ENCODE measurements around the gene DLL1.

DLL1 gene

DNA sequence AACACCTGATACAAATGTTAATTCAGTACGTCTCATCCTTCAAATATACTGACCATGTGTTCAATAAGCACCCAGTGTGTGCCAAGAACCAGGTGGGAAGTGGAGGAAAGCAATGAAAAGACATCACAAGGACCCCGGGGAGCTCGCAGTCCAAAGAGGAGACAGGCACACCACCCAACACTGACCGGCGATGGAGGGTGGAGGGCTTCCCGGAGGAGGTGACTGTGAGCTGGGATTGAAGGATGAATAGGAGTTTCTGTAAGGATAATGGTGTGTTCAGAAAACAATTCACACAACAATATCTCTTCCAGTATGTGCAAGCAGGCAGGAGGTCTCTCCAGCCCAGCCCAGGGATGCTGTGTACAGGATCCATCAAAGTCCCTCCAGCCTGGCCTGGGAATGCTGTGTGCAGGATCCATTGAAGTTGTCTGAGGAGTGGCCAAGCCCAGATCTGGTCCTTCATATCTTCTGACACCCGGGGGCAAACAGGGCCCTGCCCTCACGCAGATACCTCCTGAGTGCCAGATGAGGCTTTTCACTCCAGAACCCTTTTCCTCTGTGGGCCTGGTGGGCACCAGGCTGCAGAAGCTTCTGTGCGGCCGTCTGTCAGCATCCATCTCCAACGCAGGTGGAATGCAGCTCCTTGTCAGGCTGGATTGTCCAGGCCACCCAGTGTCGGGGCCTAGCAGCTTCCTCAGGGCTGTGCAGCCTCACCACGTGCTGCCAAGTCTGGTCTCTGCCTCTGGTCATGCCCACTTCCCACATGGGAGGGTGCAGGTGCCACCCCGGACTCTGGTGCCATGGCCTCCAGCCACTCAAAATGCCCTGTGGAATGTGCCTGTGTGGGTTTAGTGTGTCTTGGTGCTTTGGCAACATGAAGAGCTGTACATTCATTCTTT is 36.3 kb downstream of the DLL1 start:
- no peak for DNase-seq (ENCODE audit: low read depth in 2 of 2)
- TF ChIP-seq, protein P1, sequence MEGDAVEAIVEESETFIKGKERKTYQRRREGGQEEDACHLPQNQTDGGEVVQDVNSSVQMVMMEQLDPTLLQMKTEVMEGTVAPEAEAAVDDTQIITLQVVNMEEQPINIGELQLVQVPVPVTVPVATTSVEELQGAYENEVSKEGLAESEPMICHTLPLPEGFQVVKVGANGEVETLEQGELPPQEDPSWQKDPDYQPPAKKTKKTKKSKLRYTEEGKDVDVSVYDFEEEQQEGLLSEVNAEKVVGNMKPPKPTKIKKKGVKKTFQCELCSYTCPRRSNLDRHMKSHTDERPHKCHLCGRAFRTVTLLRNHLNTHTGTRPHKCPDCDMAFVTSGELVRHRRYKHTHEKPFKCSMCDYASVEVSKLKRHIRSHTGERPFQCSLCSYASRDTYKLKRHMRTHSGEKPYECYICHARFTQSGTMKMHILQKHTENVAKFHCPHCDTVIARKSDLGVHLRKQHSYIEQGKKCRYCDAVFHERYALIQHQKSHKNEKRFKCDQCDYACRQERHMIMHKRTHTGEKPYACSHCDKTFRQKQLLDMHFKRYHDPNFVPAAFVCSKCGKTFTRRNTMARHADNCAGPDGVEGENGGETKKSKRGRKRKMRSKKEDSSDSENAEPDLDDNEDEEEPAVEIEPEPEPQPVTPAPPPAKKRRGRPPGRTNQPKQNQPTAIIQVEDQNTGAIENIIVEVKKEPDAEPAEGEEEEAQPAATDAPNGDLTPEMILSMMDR (IDR thresholded peaks at IDR 0.05; ENCODE audit: low read depth, low read length), result no peak
- H3K4me3 ChIP-seq (replicated peaks in 1 of 2; ENCODE audit: low read depth in 2 of 2, low read length in 2 of 2), result no peak overlapping the region

DNA sequence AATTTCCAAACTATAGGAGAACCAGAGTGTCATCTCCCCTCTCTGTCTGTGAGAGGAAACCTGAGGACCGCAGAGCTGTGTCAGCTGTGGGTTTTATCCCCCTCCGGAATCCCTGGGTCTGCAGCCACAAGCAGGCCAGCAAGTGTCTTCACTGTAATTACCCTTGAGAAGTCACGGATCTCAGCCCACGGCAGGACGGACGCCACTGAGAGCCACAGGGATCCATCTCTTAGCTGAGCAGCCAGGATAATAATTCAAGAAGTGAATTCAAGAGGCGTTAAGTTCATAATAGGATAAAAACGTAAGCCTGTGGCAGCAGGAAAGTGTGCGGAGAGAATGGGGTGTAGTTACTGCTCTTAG is 37.0 kb downstream of the DLL1 start:
- no peak for DNase-seq (ENCODE audit: low read depth in 2 of 2)
- no peak overlapping the region for H3K4me3 ChIP-seq (replicated peaks in 1 of 2; ENCODE audit: low read depth in 2 of 2, low read length in 2 of 2)
- TF ChIP-seq, protein P1 (IDR thresholded peaks at IDR 0.05; ENCODE audit: low read depth, low read length), result no peak

DNA sequence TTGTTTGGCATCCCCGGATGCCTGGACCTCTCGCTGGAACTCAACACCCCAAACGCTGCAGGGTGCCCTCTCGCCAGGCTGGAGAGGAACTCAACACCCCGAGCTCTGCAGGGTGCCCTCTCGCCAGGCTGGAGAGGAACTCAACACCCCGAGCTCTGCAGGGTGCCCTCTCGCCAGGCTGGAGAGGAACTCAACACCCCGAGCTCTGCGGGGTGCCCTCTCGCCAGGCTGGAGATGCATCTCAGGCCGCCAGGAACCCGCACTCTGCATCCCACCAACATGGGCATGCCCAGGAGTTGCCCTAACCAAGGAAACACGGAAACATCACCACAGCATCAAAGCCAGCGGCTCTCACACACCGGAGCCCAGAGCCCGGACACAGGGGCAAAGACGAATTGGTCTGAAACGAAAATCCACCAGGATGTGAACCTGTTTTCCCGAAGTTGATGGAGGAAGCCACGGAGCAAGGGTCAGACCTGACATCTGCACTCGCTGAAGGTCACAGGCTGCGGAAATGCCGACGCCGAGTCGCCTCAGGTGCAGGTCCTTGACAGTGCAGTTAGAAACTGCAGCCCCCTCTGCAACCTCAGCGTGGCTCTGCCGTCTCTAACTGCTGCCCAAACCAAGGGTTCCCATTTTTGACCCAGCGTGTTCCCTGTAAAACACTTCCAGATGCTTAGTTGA is 37.5 kb downstream of the DLL1 start:
- no peak for DNase-seq (ENCODE audit: low read depth in 2 of 2)
- TF ChIP-seq, protein P1 (IDR thresholded peaks at IDR 0.05; ENCODE audit: low read depth, low read length), result no peak
- H3K4me3 ChIP-seq (replicated peaks in 1 of 2; ENCODE audit: low read depth in 2 of 2, low read length in 2 of 2), result no peak overlapping the region

DNA sequence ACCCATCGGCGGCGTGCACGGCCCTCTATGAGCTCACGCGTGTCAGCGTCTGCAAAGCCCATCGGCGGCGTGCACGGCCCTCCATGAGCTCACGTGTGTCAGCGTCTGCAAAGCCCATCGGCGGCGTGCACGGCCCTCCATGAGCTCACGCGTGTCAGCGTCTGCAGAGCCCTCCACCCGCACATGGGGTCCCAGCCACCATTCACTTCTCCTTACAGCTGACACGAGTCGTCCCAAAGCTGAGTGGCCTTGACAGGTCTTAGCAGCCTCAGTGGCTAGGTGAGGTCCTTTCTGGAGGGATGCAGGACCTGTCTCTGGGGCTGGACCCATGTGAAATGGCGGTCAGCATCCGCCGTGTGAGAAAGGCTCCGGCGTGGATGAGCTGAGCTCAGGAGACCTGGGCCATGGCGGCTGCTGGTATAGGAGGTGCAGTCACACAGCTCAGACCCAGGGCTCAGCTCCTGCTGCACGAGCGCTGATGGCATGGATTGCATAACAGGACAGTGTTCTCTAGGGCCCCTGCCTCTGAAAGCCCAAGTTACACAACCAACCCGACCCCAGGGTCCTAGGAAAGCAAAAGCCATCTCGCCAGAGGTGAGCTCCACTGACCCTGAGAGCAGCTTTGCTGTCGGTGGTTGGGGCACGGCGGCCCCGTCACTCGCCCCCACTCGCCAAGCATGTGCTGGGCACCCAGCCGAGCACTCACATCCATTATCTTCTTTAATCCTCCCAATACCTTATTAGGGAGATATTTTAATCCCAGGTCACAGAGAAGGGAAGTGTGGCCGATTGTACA is 38.9 kb downstream of the DLL1 start:
- TF ChIP-seq, protein P1 (IDR thresholded peaks at IDR 0.05; ENCODE audit: low read depth, low read length), result no peak
- no peak for DNase-seq (ENCODE audit: low read depth in 2 of 2)
- no peak overlapping the region for H3K4me3 ChIP-seq (replicated peaks in 1 of 2; ENCODE audit: low read depth in 2 of 2, low read length in 2 of 2)

DNA sequence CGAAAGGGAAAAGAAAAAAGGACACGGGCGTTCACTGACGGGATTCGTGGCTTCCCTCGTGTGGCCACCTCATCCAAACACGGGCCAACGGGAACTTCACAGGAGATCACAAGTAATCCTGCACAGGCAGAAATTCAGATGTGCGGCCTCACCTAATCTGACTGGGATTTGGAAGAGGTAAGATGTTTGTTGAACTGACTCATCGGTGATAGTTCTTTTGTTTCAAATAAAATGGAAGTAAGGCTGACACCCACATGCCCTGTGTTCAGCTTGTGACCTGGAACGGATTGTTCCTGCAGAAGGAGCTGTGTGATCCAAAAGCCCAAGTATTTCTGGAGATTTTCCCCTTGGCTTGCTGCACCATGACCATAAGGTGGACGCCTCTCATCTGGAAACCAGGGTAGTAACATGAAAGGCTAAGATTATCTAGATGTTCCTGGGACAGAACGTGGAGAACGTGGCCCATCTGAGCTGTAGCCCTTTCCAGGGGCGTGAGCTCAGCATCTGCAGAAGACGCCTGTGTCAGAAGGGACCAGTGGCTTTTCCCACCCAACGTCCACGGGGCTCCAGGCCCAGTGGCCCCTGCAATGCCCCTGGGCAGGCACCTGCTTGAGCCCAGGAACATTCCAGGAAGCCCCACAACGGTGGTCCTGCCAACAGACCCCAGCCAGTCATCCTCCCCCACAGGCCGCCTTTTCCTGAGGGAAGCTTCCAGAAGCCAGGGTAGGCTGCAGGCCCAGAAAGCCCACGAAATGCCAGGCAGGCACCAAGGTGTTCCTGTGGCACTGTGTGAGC is 39.7 kb downstream of the DLL1 start:
- no peak overlapping the region for H3K4me3 ChIP-seq (replicated peaks in 1 of 2; ENCODE audit: low read depth in 2 of 2, low read length in 2 of 2)
- DNase-seq (ENCODE audit: low read depth in 2 of 2), result no peak
- TF ChIP-seq, protein P1 (IDR thresholded peaks at IDR 0.05; ENCODE audit: low read depth, low read length), result no peak

DNA sequence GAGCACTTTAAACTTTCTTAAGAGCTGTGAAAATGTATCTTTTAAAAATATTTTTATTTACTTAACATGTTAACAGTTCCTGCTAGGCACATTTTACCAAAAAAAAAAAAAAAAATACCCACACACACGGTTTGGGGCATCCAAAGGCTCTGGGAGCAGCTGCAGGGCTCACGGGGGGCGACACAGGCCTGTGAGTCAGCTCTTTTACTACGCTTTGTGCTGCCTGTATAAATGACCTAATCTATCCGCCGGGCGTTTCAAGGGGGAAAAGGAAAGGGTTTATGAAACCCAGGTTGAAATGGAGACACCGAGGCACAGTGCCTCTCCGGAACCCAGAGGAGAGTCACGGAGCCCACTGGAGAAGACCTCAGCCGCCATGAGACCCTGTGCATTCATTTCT is 40.4 kb downstream of the DLL1 start:
- DNase-seq (ENCODE audit: low read depth in 2 of 2), result no peak
- H3K4me3 ChIP-seq (replicated peaks in 1 of 2; ENCODE audit: low read depth in 2 of 2, low read length in 2 of 2), result no peak overlapping the region
- TF ChIP-seq, protein P1 (IDR thresholded peaks at IDR 0.05; ENCODE audit: low read depth, low read length), result no peak
